Endothelial cell of umbilical vein (primary cell): ENCODE results near the gene PANX2. TPM values are rescaled to one million over a fixed set of nuclear protein-coding genes. Genes with fewer than 3 reads are reported as not detected.

Experiments
- BruUV-seq: library from RNA; stranded (reverse); fragments of 400-500 nt; replicated peaks from 2 replicates; lab custom pipeline; 2021; lab: Mats Ljungman, UMichigan
- CTCF ChIA-PET: fragments of 300-600, 350-600 bp; sonication (Branson Sonifier 250); formaldehyde crosslinking; loops from one replicate; lab custom pipeline; 2021; ENCODE audit warnings: antibody characterized with exemption, inconsistent platforms; lab: Charles Lee
- POLR2A ChIA-PET: fragments of 300-600, 350-600 bp; sonication (Branson Sonifier 250); formaldehyde crosslinking; loops from one replicate; lab custom pipeline; 2021; ENCODE audit warnings: antibody characterized with exemption, inconsistent platforms; lab: Charles Lee
- DNase-seq: peaks from one replicate; pipeline ENCODE4 v3.0.0-alpha.2; 2011; ENCODE audit warnings: low read depth, low spot score
- FAIRE-seq: peaks from 2 replicates; lab custom pipeline; 2011; peaks lifted over from hg19 to GRCh38; lab: Jason Lieb, UNC
- H2AFZ ChIP-seq: 2 replicates; pipeline ENCODE4 v1.6.0; 2012; ENCODE audit warnings: low read depth, low read length, control low read depth, inconsistent platforms
- H3K27ac ChIP-seq: 2 replicates; pipeline ENCODE4 v1.5.1; 2011; ENCODE audit warnings: low read depth, mild to moderate bottlenecking, control low read depth, low read length, moderate library complexity; ENCODE audit not compliant: insufficient read depth
- H3K27me3 ChIP-seq, 2 experiments: 2 replicates each; pipeline versions ENCODE4 v1.6.0 to v1.6.1; 2011; ENCODE audit warnings: low read length in 2 of 2, mixed read lengths in 1 of 2; ENCODE audit not compliant: control insufficient read depth in 2 of 2, insufficient read depth in 2 of 2
- H3K36me3 ChIP-seq, 2 experiments: 2 replicates in 1 of 2; 3 replicates in 1 of 2; pipeline ENCODE4 v1.5.1; 2011; ENCODE audit warnings: low read length in 2 of 2, mild to moderate bottlenecking in 1 of 2, moderate library complexity in 1 of 2; ENCODE audit not compliant: control insufficient read depth in 2 of 2, insufficient read depth in 2 of 2; ENCODE audit errors: extremely low read depth in 1 of 2
- H3K4me1 ChIP-seq: 3 replicates; pipeline ENCODE4 v1.5.1; 2011; ENCODE audit warnings: mild to moderate bottlenecking, low read length; ENCODE audit not compliant: control insufficient read depth, insufficient read depth; ENCODE audit errors: extremely low read depth
- H3K4me2 ChIP-seq: 2 replicates; pipeline ENCODE4 v1.6.1; 2011; ENCODE audit warnings: low read length, control low read depth, mixed read lengths; ENCODE audit not compliant: insufficient read depth
- H3K4me3 ChIP-seq, 3 experiments: fragments of 200-600 bp in 1 of 3; sonication (generic), shearing (Covaris generic) in 1 of 3; replicated peaks in 1 of 3; 2 replicates each; pipeline ENCODE4 v1.5.1; 2011 to 2016; ENCODE audit warnings: control low read depth in 3 of 3, low read length in 3 of 3, mild to moderate bottlenecking in 2 of 3, inconsistent platforms in 1 of 3, low read depth in 1 of 3, moderate library complexity in 1 of 3; ENCODE audit not compliant: insufficient read depth in 1 of 3
- H3K79me2 ChIP-seq: 2 replicates; pipeline ENCODE4 v1.6.0; 2012; ENCODE audit warnings: low read length, inconsistent platforms; ENCODE audit not compliant: control insufficient read depth, insufficient read depth
- H3K9ac ChIP-seq: replicated peaks from 2 replicates; pipeline ENCODE3; 2011; ENCODE audit warnings: low read length, control low read depth; ENCODE audit not compliant: insufficient read depth; ENCODE audit errors: extremely low read depth
- H3K9me1 ChIP-seq: replicated peaks from 3 replicates; pipeline ENCODE4 v1.6.0; 2011; ENCODE audit warnings: mild to moderate bottlenecking, low read length; ENCODE audit not compliant: control insufficient read depth, insufficient read depth; ENCODE audit errors: extremely low read depth
- H3K9me3 ChIP-seq: replicated peaks from 2 replicates; pipeline ENCODE4 v1.5.1; 2012; ENCODE audit warnings: low read length, inconsistent platforms; ENCODE audit not compliant: control insufficient read depth, insufficient read depth
- H4K20me1 ChIP-seq: replicated peaks from 2 replicates; pipeline ENCODE3; 2011; ENCODE audit warnings: mild to moderate bottlenecking, low read length; ENCODE audit not compliant: control insufficient read depth, insufficient read depth; ENCODE audit errors: extremely low read depth
- EZH2 ChIP-seq: IDR thresholded peaks from 2 replicates; pipeline ENCODE4 v1.6.1; 2012; ENCODE audit warnings: borderline replicate concordance, low read depth, mild to moderate bottlenecking, moderate library complexity, low read length, inconsistent platforms; ENCODE audit not compliant: severe bottlenecking
- FOS ChIP-seq: IDR thresholded peaks from 2 replicates; pipeline ENCODE4 v1.6.1; 2011; ENCODE audit warnings: mild to moderate bottlenecking, low read length, moderate library complexity, borderline replicate concordance; ENCODE audit not compliant: insufficient read depth
- GATA2 ChIP-seq: IDR thresholded peaks from 2 replicates; pipeline ENCODE4 v1.7.0; 2011; ENCODE audit warnings: low read depth, mild to moderate bottlenecking, moderate library complexity, mixed read lengths, low read length; ENCODE audit not compliant: insufficient read length, insufficient read depth
- JUN ChIP-seq: IDR thresholded peaks from 2 replicates; pipeline ENCODE4 v1.6.1; 2011; ENCODE audit warnings: borderline replicate concordance, low read depth; ENCODE audit not compliant: insufficient read length, insufficient read depth
- MYC ChIP-seq: IDR thresholded peaks from one replicate; pipeline ENCODE4 v1.6.1; 2011; ENCODE audit warnings: mild to moderate bottlenecking, low read depth, low read length
- POLR2A ChIP-seq: IDR thresholded peaks from 2 replicates; pipeline ENCODE4 v1.6.1; 2012; ENCODE audit warnings: low read depth, mild to moderate bottlenecking, control low read depth, low read length
- POLR2AphosphoS5 ChIP-seq: IDR thresholded peaks from 2 replicates; pipeline ENCODE4 v1.6.1; 2012; ENCODE audit warnings: low read depth, mild to moderate bottlenecking, control low read depth, low read length, moderate library complexity; ENCODE audit not compliant: insufficient read depth
- dilution Hi-C: fragments of 300-500 bp; cut with MboI; formaldehyde crosslinking; loops from one replicate; pipeline ENCODE4 v1.15.0; 2019; ENCODE audit warnings: low sequenced_read_pairs; ENCODE audit not compliant: extremely low pct_ligation_motif_present
- intact Hi-C: fragments of 100-400 bp; cut with micrococcal nuclease; formaldehyde crosslinking; loops from one replicate; pipeline ENCODE4 v1.10.0; 2022
- polyA plus RNA-seq, 4 experiments: library from polyadenylated mRNA; depleted of rRNA in 3 of 4; stranded (reverse) in 3 of 4; unstranded in 1 of 4; fragments of >200 nt; gene quantifications; 2 replicates each; pipeline versions ENCODE4 v1.2.1 to v1.2.3, GENCODE V29; 2011 to 2012; ENCODE audit warnings: missing spikeins in 1 of 4
- total RNA-seq: library from RNA; stranded (reverse); gene quantifications from 2 replicates; pipeline ENCODE4 v1.2.3, GENCODE V29; 2021
- TF ChIP-seq, protein P1 (sequence below), 2 donors: IDR thresholded peaks; 1 replicate in 1 of 2; 2 replicates in 1 of 2; pipeline ENCODE4 v1.5.1; 2011; ENCODE audit warnings: low read length in 2 of 2, mild to moderate bottlenecking in 2 of 2, moderate library complexity in 2 of 2, control low read depth in 1 of 2, inconsistent platforms in 1 of 2, low read depth in 1 of 2; ENCODE audit not compliant: insufficient read depth in 1 of 2; ENCODE audit errors: extremely low read depth in 1 of 2
- TF ChIP-seq, protein P2 (sequence below): IDR thresholded peaks from 2 replicates; pipeline ENCODE4 v1.6.1; 2011; ENCODE audit not compliant: insufficient read depth, insufficient read length

PANX2 gene
- total and polyA plus RNA-seq, 2 donors (not counting 3 experiments of a cell fraction or from before 2014, with no cell fraction given), result 2.5 to 5.1 TPM

- dilution Hi-C loops, result no loop called here
- POLR2A ChIA-PET, result no interaction called here
Observed at GRCh38 chr22:50220603-50221409, 50.3 kb downstream of the PANX2 start.

More at GRCh38 chr22:50220603-50221409, 50.3 kb downstream of the PANX2 start:
- no peak overlapping the region for H3K27ac ChIP-seq
- H3K36me3 ChIP-seq, result peaks cover 23 to 70% of the 10 kb centered on the region in 2 experiments
- no peaks in the 10 kb centered on the region for H3K9me1 ChIP-seq
- H3K27me3 ChIP-seq, result no peaks in the 10 kb centered on the region
- H3K9ac ChIP-seq, result no peak overlapping the region
- H3K4me3 ChIP-seq, result no peak overlapping the region
- no peaks in the 10 kb centered on the region for H4K20me1 ChIP-seq
- no peak for FAIRE-seq
- no peaks in the 10 kb centered on the region for H3K9me3 ChIP-seq
- no TSS peak for BruUV-seq
- CTCF ChIA-PET, result interaction anchor here (0.6 to 1.7 kb wide), 4 partner anchors 17 to 290 kb away, joined by 3 to 6 read pairs (median 3); no protein-coding TSS in a partner anchor
- TF ChIP-seq GATA2 (no peak), POLR2A (no peak), JUN (no peak), MYC (no peak), FOS (no peak), POLR2AphosphoS5 (no peak), EZH2 (no peak)
- TF ChIP-seq, protein P1, sequence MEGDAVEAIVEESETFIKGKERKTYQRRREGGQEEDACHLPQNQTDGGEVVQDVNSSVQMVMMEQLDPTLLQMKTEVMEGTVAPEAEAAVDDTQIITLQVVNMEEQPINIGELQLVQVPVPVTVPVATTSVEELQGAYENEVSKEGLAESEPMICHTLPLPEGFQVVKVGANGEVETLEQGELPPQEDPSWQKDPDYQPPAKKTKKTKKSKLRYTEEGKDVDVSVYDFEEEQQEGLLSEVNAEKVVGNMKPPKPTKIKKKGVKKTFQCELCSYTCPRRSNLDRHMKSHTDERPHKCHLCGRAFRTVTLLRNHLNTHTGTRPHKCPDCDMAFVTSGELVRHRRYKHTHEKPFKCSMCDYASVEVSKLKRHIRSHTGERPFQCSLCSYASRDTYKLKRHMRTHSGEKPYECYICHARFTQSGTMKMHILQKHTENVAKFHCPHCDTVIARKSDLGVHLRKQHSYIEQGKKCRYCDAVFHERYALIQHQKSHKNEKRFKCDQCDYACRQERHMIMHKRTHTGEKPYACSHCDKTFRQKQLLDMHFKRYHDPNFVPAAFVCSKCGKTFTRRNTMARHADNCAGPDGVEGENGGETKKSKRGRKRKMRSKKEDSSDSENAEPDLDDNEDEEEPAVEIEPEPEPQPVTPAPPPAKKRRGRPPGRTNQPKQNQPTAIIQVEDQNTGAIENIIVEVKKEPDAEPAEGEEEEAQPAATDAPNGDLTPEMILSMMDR (IDR thresholded peaks at IDR 0.05; ENCODE audit: extremely low read depth in 1 of 2, insufficient read depth in 1 of 2, low read depth in 1 of 2, low read length in 2 of 2), result no peak
- TF ChIP-seq, protein P2, sequence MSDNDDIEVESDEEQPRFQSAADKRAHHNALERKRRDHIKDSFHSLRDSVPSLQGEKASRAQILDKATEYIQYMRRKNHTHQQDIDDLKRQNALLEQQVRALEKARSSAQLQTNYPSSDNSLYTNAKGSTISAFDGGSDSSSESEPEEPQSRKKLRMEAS, result no peak
- no peak overlapping the region for H3K4me2 ChIP-seq
- intact Hi-C loops, result no loop called here
- H3K4me1 ChIP-seq, result no peaks in the 10 kb centered on the region
- no peak overlapping the region for H2AFZ ChIP-seq
- DNase-seq, result no peak
- no peaks in the 10 kb centered on the region for H3K79me2 ChIP-seq
